HG03045 (cell line): ENCODE results near the gene MXD4.

ENCODE experiments used
- ATAC-seq: cut with Tn5 transposase; IDR thresholded peaks from one replicate; pipeline ENCODE4 v1.9.1; 2021; ENCODE audit warnings: mild to moderate bottlenecking, moderate library complexity; ENCODE audit not compliant: unreplicated experiment

MXD4 gene

DNA sequence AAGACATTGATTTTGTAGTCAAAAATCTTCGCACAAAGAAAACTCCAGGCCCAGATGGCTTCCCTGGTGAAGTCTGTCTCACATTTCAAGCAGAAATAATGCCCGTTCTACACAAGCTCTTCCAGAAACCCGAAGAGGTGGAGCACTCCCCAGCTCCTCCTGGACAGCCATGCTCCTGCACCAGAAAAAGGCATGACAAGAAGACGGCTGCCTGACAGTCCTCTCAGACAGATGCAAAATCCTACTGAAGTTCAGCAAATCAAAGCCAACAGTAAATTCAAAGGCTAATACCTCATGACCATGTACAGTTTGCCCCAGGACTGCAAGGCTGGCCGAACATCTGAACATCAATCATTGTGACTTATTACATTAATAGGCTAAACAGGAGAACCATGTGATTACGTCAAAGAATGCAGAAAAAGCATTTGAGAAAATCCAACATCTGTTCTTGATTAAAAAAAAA is 30.8 kb upstream of the MXD4 start:
- no peak for ATAC-seq

DNA sequence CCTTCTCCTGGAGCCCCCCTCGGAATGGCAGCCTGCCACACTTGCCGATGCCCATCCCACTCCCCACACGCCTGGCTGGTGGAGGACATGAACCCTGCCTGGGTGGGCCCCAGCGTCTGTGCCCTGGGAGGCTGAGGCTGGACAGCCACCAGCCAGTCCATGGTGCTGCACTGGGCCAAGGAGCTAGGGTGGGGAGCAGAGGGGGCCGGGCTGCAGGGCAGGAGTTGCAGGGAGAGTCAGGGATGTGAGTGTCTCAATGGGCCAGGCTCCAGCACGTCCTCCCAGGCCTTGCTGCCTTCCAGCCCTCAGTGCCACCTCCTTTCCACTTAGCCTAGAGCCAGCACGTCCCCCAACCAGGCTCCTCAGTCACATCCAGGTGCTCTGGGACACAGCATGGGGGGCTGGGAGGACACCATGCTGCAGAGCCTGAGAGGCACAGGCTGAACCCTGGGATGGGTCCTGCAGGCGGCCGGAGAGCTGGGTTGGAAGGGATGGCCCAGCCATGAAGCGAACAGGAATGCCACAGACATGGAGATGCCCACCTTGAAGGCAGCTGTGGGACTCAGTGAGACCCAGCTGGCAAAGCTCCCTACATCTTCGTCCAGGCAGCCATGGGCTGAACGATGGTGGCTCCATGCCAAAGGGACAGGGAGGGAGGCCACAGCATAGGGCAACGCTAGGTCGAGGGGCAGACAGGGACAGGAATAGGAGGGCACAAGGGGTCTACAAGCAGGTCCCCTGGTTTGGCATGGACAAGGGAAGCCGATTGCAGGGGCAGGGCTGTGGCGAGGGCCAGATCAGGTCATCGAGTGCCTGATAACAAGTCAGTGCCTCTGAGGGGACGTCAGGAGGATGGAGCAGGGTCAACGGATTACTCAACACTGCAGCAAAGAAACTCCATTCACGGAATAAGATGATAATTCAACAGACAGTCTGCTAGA is 30.1 kb upstream of the MXD4 start:
- no peak for ATAC-seq

DNA sequence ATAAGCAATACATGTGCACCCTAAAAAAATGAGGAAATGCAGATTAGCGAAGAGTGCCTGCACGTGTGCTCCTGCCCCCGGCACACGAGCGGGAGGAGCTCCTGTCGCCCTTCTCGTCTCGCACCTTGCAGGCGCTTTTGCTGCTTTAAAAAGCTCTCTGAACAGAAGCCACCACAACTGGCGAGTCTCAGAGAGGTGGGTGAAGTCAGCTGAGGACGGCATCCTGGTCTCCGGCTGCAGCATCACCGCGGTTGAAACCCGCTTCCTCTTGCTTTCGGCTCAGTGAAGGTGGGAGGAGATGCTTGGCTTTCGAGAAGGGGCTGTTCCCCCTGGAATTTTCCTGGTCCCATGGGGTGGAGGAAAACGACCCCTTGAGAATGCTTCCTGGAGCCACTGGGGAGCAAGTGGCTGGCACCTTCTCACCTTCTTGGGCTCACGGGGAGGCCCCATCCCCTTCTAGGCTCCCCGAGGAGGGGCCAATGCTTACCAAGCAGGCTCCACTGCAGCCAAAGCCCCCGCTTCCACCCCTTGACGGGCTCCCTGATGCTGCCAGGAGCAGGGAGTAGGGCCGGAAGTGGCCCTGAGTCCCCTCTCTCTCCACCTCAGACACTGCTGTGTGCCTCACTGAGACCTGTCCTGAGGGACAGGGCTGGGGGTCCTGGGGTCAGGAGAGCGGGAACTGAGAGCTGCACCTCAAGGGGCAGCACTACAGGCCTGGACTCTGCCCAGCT is 29.2 kb upstream of the MXD4 start:
- ATAC-seq: no peak

DNA sequence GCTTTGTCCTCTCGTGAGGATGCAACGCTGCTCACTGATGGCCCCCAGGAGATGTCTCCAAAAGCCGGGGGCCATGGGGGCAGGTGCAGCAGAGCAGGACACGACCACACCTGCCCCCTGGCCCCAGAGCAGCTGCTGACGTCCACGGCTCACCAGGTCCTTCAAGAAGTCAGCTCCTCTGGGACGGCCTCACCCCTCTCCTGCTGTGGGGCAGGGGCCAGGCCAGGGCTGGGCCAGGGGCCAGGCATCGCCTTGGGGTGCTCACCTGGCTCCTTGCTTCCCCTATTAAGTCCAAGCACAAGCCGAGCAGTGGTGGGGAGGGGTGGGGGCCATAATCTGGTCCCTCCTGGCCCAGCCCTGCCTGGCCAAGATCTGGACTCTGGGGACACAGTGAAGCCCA is 28.6 kb upstream of the MXD4 start:
- ATAC-seq: no peak

DNA sequence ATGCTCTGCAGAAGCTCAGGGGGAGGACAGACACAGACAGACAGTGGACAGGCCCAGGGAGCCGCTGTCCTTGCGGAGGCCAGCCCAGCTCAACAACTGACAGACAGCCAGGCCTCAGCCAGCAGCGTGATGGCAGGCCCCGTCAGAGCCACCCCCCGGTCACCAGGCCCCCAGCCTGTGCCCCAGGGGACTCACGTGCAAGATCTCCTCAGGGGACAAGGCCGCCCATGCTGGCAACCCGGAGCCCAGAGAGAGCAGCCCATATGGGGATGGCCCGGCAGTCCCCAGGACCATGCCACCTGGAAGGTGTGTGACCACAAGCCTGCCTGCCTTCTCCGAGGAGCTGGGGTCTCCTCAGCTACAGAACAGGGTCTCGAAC is 28.0 kb upstream of the MXD4 start:
- no peak for ATAC-seq

DNA sequence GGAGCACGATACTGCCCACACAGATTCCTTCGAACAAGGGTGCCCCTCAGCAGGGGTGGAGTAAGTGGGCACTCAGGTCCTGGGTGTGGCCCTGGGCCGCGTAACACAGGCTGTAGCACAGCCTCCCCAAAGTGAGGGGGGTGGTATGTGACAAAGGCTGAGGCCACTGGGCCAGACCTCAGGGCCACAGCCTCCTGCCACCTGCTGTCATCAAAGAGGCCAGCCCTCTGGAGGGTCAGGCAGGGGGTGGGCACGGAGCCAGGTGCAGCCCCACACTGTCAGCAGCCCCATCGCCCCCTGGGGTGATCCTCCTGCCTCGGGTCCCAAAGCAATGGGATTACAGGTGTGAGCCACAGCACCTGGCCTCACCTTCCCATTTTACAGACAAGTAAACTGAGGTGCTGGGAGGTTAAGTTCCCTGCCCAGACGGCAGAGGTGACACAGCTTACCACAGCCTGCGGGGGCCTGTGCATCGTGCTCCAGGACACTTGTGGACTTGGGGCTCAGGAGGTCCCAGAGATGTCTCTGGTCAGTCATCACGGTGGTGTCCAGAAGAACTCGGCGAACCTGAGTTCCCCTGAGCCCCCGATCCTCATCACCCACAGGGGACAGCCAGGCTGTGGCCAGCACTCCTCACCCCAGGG is 27.5 kb upstream of the MXD4 start:
- no peak for ATAC-seq

DNA sequence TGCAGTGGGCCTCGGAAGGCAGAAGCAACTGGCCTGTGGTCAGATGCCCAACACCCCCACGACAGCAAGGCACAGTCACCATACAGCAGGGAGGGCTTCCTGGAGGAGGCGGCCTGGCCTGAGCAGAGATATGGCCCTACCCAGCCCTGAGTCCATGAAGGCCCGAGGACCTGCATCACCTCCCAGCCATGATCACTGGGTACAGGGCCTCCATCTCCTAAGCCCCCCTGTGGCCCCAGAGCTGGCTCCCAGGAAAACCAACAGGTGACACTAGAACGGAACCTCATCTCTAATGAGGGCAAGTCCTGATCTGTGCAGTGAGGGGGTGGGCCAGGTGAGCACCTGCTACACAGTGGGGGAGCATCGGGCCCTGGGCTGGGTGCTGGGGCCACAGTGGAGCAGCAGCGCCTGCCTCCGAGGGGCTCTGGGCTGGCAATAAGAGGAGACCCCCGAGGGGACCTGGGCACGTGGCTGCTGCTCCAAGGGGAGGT is 26.2 kb upstream of the MXD4 start:
- no peak for ATAC-seq

DNA sequence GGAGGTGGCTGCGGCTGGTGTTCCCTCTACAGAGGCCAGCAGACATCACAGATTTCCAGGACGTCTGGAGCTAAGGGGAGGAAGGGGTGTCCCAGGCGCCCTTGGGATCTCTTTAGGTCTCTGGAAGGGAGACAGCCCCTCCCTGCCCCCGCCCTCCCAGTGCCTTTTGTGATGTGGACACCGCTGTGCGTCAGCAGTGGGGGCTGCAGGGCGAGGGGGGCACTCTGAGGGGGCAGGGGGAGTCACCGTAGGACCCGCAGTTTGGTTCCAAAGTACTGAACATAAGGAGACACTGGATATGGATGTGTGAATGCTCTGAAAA is 25.6 kb upstream of the MXD4 start:
- ATAC-seq: no peak

DNA sequence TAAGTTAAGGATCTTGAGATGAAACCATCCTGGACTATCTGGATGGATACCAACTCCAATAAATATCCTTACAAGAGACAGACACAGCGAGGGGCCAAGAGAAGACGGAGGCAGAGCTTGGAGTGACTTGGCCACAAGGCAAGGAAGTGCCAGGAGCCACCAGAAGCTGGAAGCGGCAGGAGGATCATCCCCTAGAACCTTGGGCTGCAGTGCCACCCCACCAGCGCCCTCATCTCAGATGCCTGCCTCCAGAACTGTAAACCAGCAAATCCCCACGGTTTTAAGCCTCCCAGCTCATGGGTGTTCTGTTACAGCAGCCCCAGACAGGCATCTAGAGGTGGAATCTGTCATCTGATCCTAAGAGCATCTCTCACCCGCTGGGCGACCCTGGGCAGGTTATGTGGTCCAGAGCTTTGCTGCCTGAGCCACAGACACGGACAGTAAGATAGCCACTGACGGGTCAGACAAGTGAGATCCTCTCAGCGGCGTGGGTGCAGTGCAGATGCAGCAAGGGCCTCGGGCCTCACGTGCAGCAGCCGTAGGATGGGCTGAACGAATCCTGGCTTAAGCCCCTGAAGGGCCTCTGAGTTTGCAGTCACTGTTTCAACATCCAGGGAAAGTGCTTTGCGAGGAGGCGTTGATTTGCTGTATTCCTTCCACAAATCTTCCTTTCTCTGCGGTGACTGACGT is 25.1 kb upstream of the MXD4 start:
- no peak for ATAC-seq

DNA sequence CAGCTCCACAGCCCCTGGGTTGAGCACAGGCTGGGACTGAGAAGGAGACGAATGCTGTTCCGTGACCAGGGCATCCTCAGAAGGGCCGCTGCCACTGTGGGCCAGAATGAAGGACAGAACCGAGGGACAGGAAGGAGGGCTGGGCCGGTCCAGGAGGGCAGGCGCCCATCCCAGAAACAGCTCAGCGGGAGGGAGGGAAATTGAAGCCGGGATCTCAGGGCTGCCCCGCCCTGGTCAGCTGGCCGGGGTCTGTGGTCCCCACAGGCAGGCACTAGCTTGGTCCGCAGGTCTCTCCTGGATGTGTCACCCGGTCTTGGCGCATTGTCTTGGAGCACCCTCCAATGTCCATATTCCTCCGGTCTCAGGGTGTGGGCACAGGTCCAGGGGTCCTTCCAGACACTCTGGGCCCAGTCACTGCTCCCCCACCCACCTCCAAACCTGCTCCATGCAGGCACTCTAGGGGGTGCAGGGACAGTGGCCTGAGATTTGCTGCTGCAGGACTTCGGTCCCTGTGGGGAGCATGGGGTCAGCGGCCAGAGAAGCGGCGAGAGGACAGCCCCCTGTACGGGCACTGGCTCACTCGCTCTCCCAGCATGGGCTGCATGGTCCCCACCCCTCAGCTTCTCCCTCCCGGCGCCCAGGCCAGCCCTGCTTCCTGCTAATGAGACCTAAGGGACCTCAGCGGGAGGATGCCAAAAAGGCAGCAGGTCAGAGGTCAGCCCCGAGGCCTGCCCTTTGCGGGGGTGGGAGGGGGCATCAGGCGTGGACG is 23.9 kb upstream of the MXD4 start:
- ATAC-seq: no peak

DNA sequence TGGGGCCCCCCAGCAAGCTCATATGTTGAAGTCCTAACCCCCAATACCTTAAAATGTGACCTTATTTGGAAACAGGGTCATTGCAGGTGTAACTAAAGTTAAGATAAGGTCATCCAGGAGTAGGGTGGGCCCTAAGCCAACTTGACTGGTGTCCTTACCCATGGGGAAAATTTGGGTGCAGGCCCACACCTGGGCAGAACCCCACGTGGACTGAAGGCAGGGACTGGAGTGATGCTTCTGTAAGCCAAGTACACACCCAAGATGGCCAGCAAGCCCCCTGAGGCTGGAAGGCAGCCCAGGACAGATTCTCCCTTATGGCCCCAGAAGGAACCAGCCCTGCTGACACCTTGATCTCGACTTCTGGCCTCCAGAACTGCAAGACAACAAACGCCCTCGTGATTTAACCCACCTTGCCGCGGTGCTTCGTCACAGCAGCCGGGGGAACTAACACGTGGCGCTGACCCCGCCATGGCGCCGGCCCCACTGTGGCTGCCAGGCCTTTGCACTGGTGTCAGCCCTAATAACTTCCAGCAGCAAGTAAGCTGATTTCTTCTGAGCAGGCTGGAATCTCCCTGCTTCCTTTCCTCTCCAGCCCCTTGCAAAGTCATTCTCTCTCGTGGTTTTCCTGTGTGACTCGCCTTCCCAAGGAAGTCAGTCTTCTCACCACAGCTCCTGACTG is 23.2 kb upstream of the MXD4 start:
- ATAC-seq: no peak

DNA sequence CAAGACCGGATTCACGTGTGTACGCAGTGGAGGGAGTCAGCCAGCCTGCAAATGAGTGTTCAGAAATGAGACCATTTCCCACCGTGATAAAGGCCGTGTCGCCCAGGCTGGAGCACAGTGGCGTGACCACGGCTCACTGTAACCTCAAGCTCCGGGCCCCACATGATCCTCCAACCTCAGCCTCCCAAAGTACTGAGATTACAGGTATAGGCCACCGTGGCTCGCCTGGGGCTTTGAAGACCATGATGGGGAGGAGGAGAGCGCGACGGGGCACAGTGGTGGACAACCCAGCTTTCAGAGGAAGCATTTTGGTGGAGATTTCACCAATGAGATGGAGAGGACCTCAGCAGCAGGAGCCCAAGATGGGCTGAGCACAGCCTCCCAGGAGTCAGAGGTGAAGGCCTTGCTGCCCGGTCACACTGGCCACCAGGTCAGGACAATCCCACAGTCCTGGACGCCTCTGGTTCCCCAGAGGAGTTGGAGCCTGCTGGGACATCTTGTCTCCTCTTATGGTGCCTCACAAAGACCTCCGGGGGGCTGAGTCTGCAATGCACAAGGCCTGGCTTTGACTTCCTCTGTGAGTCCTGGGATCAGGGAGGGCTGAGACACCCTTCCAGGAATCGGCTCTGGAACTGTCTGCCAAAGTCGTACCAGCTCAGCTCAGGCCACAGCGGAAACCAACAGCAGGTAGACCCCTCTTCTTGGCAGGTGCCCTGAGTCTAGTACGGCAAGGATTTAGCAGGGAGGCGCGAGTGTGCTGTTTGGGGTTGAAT is 22.4 kb upstream of the MXD4 start:
- ATAC-seq: no peak

DNA sequence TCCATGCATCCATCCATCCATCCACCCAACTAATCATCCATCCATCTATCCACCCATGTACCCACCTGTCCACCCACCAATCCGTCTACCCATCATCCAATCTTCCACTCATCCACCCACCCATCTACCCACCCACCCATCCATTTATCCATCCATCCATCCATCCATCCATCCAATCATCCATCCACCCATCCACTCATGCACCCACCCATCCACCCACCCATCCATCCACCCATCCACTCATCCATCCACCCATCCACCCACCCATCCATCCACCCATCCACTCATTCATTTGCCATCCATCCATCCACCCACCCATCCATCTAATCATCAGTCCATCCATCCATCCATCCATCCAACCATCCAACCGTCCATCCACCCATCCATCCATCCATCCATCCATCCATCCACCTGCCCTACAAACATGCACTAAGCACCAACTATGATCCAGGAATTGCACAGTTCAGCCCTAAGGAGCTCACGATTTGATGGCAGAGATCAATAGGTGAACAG is 21.3 kb upstream of the MXD4 start:
- no peak for ATAC-seq

DNA sequence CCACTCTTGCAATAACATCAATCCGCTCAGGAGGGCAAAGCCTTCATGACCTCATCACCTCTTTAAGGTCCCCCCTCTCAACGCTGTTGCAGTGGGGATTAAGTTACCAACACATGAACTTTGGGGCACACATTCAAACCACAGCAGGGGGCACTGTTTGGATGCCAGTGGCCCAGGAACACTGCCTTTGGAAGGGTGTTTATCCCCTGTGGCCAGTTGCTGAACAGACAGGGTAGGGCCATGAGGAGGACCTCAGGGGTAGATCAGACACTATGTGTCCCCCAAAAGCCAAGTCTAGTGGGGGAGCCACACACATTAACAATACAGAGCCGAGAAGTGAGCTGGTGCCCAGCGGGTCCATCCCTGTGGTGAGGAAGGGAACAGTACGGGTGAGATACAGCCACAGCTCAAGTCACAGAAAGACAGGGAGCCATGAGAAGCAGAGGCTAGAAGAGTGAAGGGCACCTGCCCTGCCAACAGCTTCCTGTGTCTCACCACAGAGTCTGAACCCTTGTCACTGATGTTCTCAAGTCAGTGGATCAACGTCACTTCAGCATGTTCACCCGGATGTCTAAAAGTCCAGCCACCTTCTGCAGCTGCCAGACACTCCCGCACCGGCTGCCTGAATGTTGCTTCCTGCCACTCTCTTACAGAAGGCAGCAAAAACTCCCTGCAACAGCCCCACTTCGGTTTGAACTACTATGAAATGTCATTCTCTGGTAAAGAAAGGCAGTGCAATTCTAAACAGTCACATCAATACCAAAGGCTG is 19.9 kb upstream of the MXD4 start:
- ATAC-seq: no peak

DNA sequence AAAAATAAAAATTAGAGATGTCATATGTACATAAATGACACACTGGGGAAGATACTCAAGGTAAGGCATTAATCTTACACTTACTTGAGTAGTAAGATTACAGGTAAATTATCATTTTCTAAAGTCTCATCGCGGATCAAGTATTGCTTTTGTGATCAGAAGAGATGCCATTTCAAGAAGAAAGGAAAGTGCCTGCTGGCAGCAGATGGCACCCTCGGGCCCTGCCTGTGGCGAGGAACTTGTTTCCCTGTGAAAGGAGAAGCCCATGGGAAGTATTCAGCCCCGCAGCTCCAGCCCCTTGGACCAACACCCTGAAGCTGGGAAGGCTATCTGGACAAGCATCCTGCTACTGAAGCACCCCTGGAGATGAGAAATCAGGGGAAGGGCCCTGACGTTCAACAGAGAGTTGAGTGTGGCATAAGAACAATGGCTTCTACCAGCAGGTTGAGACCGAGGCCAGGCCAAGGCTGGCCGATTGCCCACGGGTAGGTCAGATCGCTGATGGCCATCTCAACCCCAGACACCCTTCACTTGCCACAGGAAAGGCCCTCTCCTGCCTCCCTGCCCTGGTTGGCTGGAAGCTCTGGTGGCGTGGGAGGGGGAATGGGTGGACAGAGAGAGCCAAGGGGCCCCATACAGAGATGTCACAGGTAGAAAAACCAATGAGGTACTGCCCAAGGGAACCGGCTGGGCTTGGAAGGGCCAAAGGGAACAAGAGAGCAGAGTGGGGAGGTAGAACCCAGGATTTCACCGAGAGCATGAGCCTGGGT is 18.8 kb upstream of the MXD4 start:
- no peak for ATAC-seq

DNA sequence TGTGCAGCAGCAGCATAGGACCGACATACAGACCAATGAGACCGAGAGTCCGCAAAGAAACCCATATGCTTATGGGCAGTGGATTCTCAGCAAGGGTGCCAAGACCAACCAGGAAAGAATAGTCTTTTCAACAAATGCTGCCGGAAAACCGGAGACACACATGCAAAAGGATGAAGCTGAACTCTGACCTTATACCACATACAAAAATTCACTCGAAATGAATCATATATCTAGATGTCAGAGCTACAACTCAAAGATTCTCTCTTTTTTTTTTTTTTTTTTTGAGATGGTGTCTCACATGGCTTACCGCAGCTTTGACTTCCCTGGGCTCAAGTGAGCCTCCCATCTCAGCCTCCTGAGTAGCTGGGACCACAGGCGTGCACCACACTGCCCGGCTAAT is 16.0 kb upstream of the MXD4 start:
- ATAC-seq: no peak

DNA sequence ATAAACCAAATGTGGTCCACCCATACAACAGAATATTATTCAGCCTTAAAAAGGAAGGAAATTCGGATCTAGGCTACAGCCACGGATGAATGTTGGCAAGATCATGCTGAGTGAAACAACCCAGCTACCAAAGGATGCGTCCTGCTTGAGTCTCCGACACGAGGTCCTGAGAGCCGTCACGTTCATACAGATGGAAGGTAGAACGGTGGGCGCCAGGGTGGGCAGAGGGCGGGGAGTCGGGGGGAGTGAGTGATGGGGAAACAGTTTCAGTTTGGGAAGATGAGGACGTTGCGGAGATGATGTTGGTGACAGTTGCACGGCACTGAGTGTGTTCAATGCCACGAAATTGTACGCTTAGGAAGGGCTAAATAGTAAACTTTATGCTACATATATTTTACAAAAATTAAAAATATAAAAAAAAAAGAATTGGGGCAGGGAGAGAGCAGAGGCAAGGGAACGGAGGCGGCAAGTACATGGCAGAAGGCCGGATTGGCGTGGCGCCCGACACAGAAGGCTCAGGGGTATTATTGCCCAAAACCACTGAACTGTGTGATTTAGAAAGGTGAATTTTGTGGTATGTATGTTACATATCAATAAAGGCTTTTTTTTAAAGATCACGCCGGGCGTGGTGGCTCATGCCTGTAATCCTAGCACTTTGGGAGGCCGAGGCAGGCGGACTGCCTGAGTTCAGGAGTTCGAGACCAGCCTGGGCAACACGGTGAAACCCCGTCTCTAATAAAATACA is 14.8 kb upstream of the MXD4 start:
- no peak for ATAC-seq
